ENCODE data around the gene CCDC93.

CCDC93 gene

DNA sequence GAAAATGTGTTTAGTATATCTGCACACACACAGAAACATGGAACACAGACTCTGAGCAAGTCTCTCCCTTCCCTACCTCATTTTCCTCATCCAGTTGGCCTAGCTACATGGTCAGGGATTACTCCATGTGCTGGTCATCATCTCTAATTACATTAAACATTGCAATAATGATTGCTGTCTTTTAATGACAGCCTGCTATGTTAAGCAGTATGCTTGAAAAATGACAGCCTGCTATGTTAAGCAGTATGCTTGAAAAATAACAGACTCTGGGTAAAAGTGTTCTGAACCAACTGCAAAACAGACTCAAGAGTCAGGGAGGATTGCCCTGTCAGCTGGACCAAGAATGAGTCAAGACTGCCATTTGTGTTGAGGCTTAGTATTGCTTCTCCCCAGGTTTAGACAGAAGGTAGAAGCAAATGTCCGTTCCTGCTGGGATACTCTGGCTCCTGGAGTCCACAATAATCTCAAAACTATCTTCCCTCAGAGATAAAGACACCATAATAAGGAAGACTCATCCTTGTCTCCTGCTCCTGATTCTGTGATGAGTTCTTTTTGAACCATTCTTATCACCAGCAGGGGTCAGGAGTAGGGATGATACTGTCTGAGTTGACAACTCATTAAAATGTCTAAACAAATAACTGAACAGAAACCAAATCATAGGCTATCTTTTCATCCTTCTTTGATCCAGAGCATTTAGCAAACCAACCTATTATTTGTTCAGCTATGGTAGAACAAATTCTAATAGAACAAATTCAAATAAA, 57.7 kb downstream of the CCDC93 start:
- H3K27ac ChIP-seq, result no peak overlapping the region
- TF ChIP-seq CTCF (conservative IDR thresholded peaks at IDR 0.05), result peak; percentile 53
- TF ChIP-seq ZFX (IDR thresholded peaks at IDR 0.05), result no peak

GRCh38 chr2:117953231-117953630, 60.6 kb downstream of the CCDC93 start:
- no peak for TF ChIP-seq ZFX (IDR thresholded peaks at IDR 0.05)
- no peak for TF ChIP-seq CTCF (conservative IDR thresholded peaks at IDR 0.05)

GRCh38 chr2:117952701-117953100, 61.2 kb downstream of the CCDC93 start:
- no peak overlapping the region for H3K27ac ChIP-seq
- no peak for TF ChIP-seq CTCF (conservative IDR thresholded peaks at IDR 0.05)
- TF ChIP-seq ZFX (IDR thresholded peaks at IDR 0.05), result no peak

More at GRCh38 chr2:117953231-117953630, 60.6 kb downstream of the CCDC93 start:
- H3K27ac ChIP-seq, result no peak overlapping the region

GRCh38 chr2:117952228-117952627, 61.6 kb downstream of the CCDC93 start:
- TF ChIP-seq ZFX (IDR thresholded peaks at IDR 0.05) (no peak), CTCF (conservative IDR thresholded peaks at IDR 0.05) (no peak)
- H3K27ac ChIP-seq, result no peak overlapping the region

GRCh38 chr2:117949806-117950205, 64.1 kb downstream of the CCDC93 start:
- no peak for TF ChIP-seq CTCF (conservative IDR thresholded peaks at IDR 0.05)
- TF ChIP-seq ZFX (IDR thresholded peaks at IDR 0.05), result no peak
- H3K27ac ChIP-seq, result no peak overlapping the region

DNA sequence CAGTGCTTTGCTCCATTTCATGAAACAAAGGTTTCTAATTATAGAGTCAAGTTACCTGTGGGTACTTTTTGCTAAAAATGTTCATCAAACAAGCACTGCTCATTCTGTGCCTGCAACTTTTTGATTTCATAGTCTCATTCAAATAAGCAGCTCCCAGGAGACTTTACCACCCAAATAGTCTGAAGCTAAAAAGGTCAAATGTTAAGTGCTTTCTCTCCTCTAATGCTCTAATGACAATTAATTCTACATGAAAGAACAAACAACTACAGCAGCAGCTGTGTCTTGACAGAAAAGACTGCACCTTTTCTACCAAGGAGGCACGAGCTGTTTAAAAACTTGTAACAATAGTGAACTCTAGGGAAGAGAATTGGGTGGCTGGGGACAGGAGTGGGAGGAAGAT, 65.3 kb downstream of the CCDC93 start:
- TF ChIP-seq CTCF (conservative IDR thresholded peaks at IDR 0.05), result no peak
- TF ChIP-seq ZFX (IDR thresholded peaks at IDR 0.05), result no peak

DNA sequence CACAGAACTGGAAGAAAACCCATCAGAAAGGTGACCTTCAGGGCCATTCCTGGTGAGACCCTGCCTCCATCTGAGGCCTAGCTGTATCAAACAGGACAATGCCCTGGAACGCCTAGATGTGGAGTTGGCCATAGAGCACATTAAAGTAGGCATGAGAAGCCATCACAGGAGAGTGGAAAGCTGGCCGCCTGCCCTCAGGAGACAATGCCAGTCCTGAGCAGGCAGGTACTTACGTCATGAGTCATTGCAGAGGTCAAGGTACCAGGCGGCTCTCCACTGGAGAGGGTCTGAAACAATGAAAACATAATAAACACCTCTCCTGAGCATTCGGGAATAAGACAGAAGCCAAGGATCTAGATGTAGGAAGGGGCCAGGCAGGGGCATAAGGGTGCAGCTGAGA, 68.6 kb downstream of the CCDC93 start:
- no peak for TF ChIP-seq ZFX (IDR thresholded peaks at IDR 0.05)
- TF ChIP-seq CTCF (conservative IDR thresholded peaks at IDR 0.05), result no peak
- no peak overlapping the region for H3K27ac ChIP-seq

More for the DNA sequence above, 65.3 kb downstream of the CCDC93 start:
- no peak overlapping the region for H3K27ac ChIP-seq

Measured in C4-2B (cell line).